Midbrain (tissue), 1 donor: ENCODE measurements around the gene FOXP1.

ENCODE experiments used
- DNase-seq: peaks from one replicate; lab custom pipeline; 2025; lab: John Stamatoyannopoulos, UW

The FOXP1 gene

DNA sequence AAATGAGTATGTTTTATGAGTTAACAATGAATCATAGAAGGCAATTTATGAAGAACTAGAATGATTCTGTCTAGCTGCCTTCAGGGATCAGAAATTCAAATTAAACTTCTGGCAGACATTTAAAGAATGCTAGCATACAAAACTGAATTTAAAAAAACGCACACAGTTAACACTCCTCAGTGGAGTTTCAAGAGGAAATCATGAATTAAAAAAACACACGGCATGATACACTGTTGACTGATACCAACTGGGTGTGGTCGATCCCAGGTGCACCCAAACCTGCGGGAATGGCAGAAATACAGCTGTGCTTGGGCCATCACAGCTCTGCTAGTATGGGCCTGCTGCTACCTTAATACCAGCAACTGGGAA is 526.0 kb downstream of the FOXP1 start:
- DNase-seq = no peak

DNA sequence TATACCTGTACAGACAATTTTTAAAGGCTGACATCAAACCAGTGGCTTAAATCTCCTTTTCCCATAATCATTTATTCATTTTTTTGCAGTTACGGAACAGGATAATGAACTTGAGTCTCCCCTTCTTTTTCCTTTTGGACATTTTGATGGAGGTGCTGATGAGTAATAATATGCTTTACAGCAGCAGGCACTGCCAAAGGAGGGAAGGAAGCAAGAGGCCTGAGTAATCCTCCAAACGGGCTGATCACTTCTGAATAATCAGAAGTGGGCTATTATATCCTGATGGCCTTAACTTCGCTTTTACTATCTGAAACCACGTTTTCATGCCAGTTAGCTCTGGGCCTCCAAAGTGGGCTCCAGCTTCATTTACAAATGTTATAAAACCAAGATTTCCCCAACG is 527.2 kb downstream of the FOXP1 start:
- DNase-seq = no peak

DNA sequence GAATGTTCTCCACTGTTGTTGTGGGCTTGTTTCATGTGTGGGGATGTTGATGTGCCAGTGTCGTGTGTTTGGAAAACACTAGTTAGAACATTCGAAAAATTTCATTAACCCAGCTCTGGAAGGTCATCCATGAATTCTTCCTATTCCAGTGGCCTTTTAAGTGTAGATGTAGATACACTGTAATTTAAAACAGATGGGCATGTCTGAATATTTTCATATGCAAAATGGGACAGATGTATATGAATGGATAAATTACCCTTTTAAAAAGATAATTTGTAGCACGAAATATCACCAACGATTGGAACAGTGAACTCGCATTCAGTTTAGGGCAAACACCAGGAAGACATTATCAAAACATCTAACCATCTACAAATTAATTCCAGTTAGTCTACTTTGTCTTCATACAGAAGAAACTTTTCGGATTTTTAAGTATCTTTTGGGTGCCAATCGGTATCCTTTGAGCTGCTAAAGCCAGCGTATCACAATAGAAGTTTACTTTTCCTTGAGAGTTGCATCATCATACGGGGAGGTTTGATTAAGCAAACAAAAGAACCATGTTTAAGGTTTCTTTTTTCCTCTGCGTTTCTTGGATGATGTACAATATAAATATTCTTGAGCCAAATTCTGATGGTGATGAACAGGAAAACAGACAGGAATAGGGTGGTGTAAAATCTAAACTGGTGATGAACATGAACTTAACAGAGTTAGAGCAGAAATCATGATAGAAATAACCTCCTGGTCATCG is 528.1 kb downstream of the FOXP1 start:
- DNase-seq = no peak

DNA sequence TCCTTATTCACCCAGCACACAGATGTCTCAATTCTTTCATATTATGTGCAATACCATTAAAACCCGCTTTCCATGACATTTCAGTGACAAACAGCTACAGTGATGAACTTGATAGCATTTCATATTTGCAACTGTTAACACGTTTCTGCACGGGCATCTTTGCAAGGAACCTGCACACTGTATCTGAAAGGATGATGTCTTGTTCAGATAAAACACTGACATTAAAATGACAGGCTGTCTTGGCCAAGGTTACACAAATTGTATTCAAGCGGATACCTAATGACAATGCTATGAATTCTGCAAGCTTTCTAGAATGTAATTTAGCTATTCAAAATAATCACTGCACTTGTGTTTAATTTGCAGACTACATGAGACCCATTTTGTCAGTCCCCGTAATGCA is 529.2 kb downstream of the FOXP1 start:
- DNase-seq = no peak

DNA sequence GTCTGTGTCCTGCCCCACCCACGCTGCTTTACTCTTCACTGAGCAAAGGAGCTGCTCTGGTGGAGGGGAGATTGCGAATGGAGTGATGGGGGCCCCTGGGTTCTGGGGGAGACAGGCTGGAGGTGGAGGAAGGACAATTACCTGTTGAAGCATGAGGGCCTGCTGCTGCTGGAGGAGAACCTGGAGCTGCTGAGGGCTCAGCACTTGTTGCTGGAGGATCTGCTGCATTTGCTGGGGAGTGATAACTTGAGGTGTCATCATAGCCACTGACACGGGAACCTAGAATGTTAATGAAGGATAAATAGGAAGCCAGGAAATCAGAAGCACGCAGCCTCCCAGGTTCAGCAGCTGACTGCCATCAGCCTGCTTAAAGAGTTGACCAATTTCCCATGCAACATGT is 530.0 kb downstream of the FOXP1 start:
- no peak for DNase-seq

DNA sequence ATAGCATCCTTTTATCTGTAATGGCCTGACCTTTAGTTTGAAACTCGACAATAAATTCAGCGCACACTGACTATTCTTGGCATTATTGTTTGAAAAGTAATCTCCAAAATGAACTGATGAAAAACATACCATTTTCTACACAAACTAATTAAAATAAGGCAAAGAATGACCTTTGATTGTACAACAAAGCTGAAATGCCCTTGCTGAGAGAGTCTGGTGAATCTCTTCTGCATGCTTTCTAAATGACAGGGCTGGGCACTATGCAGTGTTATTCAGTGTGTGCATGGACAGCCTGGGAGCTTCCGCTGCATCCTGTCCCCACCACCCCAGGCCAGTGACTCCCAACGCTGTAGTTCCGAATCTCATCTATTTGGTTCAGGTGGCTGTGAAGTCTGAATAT is 530.8 kb downstream of the FOXP1 start:
- DNase-seq = no peak

DNA sequence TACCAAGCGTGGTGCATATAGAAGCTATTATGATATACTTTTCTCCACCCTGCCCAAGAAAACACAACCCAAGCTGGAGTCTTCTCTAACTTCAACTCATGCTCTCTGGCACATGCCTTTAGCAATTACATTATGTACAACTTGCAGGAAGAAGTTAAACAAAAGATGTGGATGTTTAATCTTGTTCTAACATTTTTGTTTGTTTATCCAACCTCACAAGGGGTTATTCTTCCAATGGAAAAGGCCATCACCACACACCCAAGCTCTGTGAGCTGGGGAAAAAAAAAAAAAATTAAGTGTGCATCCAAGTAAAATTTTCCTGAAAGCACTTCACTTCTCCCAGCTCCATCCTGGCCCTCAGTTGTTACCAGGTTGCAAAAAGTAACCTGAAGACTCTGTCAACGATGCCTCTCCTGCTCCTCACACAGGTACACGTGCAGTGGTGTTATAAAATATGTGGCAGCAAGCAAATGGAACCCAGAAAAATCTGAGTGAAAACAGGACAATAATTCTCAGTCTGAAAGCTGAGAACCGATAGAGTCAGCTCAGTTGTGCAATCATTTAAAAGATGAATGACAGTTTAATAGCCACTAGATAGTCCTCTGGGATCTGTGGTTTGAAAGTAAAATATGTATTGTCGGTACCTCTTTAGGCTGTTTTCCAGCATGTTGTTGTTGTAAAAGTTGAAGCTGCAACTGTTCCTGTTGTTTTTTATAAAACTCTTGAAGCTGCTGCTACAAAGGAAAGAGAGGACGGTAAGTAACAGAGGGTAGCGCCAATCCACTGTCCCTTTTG is 531.4 kb downstream of the FOXP1 start:
- DNase-seq = no peak

DNA sequence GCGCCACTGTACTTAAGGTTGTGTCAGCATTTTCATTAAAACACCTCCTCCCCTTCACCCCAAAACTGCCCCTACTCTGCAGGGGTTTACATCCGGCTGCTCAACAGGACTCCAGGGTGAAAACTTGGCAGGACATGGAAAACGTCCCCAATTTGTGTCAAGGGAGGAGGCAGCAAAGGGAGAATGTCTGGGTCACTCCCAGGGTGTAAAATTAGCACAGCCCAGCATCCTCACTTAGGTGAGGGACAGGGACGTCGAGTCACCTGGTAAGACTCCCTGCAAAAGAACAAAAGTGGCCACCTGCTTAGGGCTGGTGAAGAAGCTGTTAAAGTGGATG is 532.3 kb downstream of the FOXP1 start:
- DNase-seq = no peak

DNA sequence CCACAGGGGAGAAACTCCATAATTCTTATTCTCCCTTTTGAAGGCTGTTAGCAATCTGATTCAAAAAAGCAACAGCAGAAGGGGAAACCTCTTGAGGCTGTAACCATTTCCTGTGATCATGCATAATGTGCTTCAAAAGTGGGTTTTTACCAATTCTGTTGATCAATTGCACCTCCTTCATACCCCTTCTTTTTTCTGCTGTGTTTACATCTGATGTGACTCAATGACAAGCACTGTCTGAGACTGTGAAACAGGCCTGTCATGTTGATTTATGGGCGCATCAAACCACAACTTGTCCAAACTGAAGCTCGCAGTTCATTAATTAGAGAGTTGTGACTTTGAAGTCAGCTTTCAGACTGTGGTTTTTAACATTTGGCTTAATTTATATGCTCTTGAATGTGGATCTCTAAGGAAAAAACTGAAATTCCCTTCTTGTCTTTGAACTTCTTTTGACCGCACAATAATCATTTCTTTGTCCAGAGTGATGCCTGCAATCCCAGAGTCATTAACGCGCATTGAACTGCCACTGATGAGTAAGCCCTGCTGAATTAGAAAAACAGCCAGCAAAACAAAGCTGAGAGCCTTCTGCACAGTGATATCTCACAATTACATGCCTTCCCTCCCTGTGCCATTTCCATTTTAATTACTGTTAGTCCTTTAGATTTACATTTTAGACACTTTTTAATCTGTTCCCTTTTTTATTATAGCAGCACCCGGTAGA is 532.8 kb downstream of the FOXP1 start:
- DNase-seq = peak; percentile 80

DNA sequence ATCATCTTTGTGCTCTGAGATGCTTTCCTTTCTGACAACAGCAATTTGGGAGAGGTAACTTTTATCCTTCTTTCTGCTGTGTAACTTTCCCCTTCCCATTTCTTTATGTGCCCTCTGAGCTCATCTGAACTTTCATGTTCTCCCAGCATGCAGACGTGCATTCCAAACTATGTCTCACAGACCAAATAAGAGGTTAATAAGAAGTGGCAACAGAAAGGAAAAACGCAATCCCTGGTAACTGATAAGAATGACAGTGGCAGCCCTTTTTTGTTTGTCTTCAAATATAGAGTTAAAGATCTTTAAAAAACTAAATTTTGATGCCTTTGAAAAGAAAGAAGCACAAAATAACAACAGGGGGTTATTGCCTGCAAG is 533.4 kb downstream of the FOXP1 start:
- no peak for DNase-seq

DNA sequence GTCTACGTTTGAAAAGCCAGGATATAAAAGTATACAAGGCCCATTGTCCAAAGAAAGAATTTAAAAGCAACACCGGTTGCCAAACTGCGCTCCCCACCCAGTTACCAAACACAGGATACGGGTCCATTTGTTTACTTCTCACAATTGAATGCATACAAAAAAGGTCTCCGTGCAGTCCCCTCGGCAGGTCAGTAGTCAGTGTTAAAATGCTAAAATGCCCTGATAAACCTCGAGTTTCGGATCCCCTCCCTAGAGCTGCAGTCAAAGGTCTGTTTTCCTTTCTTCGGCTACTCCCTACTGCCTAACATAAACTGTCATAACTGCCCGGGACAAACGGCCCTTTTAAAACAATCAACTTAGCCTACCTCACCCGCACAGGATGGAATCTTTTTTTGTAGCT is 534.6 kb downstream of the FOXP1 start:
- DNase-seq = no peak

DNA sequence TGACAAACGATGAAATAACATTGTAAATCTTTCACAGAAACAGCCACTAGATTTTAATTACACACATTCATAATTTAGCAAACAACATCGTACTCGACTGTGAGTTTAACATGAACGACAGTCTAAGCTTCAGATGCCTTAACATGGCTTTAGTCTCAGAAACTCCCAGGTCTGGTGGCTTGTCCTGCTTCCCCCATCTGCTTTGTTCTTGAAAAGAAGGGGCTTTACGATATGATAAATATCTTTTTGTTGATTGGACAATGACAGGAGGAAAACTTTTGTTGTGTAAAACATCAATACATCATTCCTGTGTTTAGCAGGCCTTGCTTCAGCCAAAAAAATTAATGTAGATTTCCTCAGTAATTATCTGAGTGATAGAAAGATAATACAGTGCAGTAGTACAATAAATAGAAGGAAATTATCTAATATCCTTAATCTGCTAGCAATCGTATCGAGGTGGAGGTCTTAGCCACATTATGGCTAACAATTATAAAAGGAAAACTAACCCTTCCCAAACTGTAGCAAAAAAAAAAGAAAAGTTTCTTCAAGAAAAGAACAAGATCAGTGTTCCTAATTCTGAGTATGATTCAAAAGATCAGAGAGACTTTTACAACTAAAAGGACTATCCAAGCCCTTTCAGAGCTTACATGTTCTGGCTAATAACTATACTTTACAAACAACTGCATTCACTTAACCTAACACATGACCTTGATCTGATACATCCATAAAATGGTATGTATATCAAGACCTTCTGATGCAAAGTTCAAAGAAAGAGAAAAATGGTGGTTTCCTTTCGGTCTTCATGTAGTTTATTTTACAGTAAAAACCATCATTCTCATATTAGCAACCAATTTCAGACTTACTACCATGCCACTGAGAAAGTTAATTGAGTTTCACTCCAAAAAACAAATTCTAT is 535.7 kb downstream of the FOXP1 start:
- DNase-seq = no peak

DNA sequence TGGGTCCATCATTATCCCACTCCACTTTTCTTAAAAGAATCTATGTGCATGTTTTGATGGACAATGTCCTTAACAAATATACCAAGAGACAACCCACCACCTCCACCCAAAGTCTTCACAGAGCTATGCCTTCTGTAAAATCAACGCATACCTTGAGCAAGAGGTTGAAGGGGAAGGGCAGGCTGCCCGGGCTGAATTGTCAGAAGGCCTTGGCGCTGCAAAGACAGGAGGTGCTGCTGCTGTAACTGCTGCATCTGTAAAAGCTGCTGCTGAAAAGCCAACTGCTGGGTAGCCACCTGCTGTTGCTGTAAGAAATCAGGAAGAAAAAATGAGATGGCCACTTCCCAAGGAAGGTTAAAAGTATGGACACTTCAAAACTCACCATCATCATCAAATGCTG is 536.7 kb downstream of the FOXP1 start:
- DNase-seq = no peak

DNA sequence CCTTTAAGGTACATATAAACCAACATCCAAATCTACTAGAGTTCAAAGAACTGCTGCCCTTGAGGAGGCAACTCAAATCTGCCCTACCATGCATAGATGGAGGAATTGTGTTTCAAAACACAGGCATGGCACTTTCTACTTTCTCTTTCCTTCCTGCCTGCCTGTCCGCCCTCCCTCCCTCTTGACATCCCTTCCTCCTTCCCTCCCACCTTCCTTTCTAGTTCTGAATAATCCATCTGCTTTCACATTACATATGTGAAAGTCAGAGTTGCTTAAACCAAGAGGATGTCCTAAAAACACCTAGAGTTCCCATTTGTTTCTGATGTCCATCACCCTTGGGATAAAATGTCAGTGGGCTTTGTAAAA is 537.6 kb downstream of the FOXP1 start:
- DNase-seq = no peak

DNA sequence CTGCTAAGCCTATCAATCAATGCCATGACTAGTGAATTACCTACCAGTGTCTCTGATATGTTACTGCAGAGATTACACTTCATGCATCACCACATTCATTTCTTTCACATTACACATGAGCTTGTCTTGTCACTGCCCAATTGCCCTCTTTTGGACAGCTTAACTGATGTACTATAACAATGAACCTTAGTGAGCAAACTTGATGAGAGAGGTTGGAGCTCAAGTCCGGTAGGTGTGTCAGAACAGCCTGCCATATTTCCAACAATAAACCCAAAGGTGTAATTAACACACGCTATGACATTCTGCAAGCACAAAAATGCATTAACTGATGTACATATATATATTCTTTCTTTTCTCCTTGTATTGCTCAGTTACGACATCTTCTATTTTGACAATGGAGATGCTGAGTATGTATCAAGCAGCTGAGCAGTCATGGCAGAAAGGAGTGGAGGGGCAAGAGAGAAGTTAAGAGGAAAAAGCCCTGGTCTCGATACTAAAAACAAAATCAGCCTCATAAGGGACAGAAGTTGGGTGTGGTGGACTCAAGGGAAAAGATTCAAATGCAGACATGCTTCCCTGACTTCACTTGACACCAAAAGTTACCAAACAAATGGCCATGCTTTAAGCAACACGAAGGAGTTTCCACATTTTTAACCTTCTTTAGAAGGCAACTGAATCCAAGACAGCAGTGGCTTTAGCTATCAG is 538.2 kb downstream of the FOXP1 start:
- no peak for DNase-seq

DNA sequence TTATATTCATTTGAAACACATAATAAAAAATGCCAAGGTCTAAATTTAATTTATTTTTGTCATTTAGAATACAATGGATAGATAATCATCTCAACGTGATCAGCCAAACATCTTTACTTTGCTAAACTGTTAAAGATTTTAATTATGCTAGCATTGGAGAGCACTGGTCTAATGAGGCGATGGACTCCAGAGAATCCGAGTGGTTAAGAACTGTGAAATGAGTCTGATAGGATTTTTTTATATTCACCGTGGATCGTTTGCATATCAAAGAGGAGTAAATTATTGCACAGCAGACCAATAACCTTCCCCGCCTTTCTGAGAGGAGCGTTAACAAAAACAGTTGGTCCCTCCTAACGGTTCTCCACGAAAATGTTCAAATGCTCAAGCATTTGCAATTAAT is 540.8 kb downstream of the FOXP1 start:
- DNase-seq = no peak

DNA sequence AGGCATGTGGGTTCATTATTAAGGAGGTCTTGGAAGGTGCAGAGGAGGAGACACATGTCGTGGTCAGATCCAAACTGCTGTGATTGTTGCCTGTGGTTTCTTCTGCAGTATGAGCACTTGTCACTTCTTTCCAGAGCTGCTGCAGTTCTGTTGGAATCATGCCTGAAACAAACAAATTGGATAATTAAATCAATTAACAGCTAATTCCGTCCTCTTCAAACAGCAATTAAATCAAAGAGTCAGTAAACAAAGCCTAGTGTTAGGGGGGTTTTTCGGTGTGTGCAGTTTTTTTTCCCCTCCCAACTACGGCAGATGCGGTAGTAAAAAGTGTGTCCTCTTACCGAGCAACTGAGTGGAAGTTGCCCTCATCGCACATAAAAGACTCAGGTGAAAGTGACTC is 542.2 kb downstream of the FOXP1 start:
- DNase-seq = no peak

DNA sequence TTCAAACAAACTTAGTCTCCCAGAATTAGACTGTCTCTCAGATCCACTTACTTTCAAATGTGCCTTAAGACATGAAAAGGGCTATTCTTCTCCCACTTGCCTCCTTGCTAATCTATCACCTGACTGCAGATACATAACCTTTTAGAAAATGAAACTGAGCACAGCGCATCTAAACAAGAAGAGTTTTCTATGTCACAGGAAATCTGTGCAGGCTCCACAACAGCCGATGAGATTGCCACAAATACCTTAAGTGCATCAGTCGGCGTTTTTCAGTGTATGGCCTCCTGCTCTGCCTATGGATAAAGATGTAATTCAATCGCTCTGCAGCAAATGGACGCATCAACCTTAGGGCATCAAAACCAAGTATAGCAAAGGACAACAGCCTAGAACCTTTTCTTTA is 544.2 kb downstream of the FOXP1 start:
- no peak for DNase-seq

DNA sequence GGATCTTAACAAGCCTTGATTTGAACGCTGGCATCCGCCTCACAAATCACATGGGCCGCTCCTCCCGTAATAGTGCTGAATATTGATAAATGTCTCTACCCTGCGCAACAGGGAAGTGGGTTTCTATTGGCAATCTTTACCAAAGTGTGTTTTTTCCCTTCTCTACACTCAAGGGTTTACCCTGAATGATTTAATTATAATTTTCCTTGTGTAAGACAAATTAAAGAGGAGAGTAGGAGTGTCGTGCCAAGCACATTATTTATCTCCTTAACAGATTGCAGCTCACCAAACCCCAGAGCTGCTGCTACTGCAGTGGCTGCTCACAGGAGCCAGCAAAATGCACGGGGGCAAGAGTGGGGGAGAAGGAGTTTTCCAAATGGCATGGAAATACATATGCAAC is 545.8 kb downstream of the FOXP1 start:
- no peak for DNase-seq

DNA sequence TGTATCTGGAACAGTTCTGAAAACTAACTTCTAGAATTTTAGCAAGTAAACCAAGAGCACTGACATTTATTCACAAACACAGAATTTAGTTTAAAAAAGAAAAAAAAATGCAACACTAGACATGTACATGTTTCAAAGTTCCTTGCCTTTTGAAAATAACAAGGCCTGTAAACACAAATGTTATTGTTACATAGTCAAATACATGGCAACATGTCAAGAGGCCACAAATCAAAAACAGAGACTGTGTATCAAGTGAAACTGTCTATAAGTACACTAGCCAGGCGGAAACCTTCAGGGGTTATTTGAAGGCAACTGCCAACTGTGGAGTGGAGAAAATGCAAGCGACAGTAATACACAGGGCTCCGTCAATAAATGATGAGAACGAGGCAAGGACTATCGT is 547.6 kb downstream of the FOXP1 start:
- no peak for DNase-seq

DNA sequence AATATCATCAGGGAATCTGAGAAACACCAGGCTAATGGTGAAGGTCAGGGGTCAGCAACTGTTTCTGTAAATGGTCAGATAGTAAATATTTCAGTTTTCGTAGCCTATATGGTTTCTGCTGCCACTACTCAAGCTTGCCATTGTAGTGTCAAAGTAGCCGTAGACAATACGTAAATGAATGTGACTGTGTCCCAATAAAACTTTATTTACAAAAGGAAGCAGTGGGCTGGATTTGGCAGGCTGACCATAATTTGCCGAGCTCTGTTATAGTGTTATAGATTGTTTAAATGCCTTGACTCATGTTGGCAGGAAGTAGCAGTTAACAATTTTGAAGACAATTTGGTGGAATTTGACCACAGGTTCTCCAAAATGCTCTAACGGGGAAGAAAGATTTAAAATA is 548.2 kb downstream of the FOXP1 start:
- DNase-seq = no peak
